T-helper 1 cell (primary cell): Measurements from ENCODE around the gene ENC1.

Experiments used
- DNase-seq, 5 donors: peaks; one replicate each; pipeline ENCODE4 v3.0.0-alpha.2; 2012 to 2020

Gene ENC1

GRCh38 chr5:74631081-74631953 lies 9.2 kb downstream of the ENC1 start:
- peak in 1 of 5 donors; percentile 79 for DNase-seq

DNA sequence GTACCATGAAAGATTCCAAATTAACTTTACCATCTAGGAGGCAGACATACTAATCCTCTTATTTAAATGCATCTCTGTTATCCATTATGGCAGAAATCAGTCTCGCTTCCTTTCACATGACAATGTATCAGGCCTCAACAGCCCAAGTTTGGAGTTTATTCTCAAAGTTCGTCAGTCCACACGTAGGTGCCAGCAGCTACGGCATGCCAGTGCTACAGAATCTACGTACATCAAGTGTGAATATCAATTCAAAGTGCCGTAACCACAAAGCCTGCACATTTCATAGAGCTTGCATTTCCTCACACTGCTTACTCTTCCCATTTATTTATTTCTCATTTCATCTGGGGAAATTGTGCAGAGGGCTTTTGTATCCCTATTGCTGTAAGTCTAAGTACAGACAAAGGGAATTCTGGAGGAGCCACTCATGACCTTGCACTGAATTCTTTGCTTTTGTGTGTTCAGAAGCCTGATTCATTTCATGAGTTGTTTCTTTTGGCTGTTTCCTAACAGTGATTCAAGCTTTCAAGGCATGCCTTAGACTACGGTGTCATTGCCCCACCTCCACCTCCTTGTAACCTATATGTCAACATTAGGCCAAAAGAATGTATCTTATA lies 10.0 kb downstream of the ENC1 start:
- peak in 2 of 5 donors; percentile 14 to 34 for DNase-seq

GRCh38 chr5:74629326-74629725 lies 11.2 kb downstream of the ENC1 start:
- DNase-seq: no peak

GRCh38 chr5:74628359-74628758 lies 12.2 kb downstream of the ENC1 start:
- no peak for DNase-seq

- DNase-seq: no peak
Observed at GRCh38 chr5:74627646-74628279, 12.8 kb downstream of the ENC1 start.

DNA sequence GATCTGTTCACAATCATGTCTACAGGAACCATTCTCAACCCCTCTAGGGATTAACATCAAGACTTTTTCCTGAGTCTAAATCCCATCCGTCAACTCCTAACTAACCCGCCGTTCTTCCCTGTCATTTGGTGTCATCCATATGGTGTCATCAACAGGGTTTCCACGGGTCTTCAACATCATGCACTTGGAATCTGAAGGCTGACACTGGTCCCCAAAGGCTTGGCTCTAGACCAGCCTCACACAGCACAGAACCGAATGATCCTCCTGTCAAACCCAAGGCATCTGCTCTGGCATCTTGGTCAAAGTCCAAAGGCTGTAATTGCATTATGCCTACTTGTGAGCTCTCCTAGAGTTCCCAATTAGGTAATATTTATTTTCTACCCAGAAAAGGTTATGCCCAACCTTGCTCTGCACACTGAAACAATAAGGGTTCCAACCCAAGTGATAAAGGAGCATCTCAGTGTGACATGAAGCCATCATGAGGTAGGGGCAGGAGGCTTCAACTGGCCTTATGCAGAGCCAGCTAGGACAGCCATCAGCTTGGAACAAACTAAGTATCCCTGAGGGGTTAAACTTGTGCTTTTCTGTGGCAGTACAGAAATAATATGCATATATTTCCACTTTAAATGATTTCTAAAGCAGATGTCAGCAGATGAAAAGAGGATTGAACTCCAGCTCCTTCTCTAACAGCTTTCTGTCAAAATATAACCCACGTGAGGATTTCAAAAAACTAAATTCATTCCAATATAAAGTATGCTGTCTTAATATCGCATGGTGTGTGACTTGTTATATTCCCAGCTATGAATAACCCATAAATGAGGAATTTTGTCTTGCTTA lies 13.9 kb downstream of the ENC1 start:
- DNase-seq: no peak

DNA sequence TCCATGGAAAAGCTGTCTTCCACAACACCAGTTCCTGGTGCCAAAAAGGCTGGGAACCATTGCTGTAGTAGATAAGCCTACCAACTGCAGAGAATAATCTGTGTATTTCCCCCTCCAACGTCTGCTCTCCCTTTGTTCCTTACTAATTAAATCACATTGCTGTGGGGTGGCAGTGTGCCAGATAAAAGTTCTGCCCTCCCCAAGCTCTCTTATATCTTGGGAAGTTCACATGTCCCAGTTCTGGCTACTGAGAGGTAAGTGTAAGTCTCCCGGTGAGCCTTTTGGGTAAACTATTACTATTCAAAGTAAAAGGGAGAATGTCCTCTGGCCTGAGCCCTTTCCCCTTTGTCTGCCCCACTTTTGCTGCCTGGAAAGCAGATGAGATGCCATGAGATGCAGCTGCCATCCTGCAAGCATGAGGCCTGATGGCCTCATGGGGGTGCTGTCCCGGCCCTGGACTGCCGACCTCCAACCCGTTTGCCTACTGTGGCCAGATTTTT lies 14.7 kb downstream of the ENC1 start:
- DNase-seq: no peak

DNA sequence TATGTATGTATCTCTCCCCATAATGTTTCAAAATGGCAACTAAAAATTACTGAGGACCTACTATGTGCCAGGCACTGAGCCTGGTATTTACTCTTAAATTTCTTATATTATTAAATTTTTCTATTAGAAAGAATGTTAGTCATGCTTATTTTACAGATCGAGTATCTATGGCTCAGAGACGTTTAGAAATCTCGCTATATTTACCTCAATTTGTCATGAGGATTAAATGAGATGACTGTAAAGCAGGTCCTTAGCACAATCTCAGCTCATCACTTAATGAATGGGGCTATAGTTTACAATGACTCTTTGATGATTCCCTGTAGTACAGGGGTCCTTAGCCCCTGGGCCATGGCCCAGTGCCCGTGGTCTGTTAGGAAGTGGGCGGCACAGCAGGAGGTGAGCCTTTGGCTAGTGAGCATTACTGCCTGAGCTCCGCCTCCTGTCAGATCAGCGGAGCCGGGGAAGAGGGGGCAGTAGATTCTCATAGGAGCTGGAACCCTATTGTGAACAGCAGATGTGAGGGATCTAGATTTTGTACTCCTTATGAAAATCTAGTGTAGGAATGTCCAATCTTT lies 15.5 kb downstream of the ENC1 start:
- DNase-seq: no peak

GRCh38 chr5:74624501-74624900 lies 16.0 kb downstream of the ENC1 start:
- DNase-seq: no peak

DNA sequence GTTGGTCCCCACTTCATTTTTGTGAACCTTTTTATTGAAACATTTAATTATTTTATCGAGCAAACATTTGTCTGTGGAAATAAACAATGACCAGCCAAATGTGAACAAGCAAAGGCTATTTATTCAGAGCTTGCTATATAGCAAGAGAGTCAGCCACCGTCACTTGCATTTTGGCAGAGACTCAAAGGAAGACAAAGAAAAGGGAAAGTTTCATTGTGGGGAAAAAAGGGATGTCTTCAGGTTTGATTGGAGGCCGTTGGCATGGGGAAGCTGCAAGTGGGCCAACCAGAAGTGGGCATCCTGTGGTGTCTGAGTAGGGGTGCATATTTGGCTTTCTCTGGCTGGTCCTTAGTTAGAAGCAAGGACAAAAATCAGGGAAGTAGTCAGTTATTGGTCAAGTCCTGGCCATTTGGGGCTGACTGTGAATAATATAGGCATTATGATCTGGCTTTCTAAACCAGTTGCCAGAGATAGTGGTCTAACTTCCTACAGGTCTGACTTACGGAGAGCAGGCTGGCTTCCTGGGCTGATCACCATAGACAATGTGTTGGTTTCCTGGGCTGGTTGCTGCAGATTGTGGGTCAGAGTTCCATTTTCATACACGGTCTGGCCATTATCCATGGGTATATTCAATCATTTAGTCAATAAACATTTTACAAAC lies 16.6 kb downstream of the ENC1 start:
- no peak for DNase-seq

DNA sequence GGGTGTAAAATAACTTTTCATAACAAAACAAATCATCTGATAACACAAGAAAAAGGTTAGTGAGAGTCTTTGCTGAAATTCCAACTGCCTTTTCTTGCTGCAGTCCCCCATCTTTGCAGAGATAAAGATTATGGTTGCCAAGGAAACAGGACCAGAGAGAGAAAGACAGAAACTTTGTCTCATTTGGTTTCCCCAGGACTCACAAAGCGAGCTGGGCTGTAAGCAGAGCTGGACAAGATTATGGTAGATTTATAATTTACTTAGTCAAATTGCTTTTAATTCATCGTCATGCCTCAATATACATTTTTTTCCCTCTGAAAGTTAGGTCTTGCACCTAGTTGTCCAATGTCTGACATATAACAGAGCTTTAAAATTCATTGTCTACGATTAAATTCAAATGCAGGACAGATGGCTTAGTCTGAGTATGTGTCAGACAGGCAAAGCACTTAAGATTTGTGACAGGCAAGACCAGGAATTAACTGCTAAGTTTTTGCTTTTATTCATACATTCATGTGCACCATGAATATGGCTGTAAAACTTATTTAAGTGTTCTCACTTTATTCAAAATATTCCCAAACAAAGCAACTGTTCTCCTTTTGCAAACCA lies 17.4 kb downstream of the ENC1 start:
- no peak for DNase-seq

DNA sequence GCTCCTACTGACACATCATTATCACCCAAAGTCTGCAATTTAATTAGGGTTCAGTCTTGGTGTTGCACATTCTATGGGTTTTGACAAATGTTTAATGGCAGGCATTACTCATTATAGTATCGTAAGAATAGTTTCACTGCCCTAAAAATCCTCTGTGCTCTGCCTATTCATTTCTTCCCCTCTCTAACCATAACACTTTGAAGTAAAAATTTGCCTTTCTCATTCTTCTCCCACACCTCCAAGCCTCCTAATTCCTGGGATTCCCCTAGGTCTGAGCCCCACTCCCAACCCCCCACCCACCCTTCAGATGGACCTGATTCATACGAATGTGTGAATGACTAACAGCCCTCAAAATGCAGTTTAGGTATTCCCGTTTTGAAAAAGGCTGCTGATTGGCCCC lies 18.4 kb downstream of the ENC1 start:
- peak in 1 of 5 donors; percentile 13 for DNase-seq

- no peak for DNase-seq
Observed at GRCh38 chr5:74621492-74621891, 19.0 kb downstream of the ENC1 start.

DNA sequence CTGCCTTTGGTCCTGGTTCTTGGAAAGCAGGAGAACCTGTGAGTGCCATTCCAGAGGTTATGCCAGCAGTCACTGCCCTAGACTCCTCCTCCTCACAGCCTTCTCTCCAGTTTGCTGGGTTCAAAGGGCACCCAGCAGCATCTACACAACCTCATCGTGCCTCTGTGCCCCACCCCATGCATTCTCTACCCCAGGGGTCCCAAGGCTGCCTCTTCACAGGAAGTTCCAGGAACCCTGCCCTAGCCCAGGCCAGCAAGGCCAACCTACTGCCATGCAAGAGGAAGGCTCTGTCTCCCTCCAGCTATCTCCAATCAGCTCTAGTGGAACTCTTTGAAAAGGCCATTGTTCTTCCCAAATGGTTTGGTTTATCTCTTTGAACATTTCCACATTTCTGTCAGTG lies 21.2 kb downstream of the ENC1 start:
- DNase-seq: no peak

- DNase-seq: no peak
Observed at GRCh38 chr5:74618106-74618505, 22.4 kb downstream of the ENC1 start.

- no peak for DNase-seq
Observed at GRCh38 chr5:74617202-74617601, 23.3 kb downstream of the ENC1 start.

- DNase-seq: no peak
Observed at GRCh38 chr5:74616236-74617146, 24.0 kb downstream of the ENC1 start.

- DNase-seq: no peak
Observed at GRCh38 chr5:74613283-74613682, 27.2 kb downstream of the ENC1 start.

- no peak for DNase-seq
Observed at GRCh38 chr5:74612045-74612444, 28.5 kb downstream of the ENC1 start.
